AML-193 (cell line): ENCODE results near the gene ROBO3.

Source experiments
- DNase-seq, 2 experiments: peaks; one replicate each; lab custom pipeline; 2025; lab: John Stamatoyannopoulos, UW

Gene ROBO3

DNA sequence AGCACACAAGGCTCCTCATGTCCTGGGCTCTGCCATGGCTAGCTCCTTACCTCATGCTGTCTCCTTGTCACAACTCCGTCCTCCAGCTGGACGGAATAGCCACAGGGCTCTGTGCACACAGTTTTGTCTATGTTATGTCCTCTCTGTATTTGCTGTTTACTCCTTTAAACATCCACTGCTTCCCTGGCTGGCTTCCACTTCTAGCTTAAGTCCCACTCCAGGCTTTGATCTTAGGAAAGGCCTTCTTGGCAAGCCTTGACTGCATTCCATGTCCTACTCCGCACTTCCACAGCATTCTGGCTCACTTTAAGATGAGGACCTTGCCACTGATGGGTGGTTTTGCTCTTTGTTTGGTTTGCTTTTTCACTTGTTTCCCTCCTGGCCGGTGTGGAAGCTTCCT lies 22.9 kb upstream of the ROBO3 start:
- no peak for DNase-seq

DNA sequence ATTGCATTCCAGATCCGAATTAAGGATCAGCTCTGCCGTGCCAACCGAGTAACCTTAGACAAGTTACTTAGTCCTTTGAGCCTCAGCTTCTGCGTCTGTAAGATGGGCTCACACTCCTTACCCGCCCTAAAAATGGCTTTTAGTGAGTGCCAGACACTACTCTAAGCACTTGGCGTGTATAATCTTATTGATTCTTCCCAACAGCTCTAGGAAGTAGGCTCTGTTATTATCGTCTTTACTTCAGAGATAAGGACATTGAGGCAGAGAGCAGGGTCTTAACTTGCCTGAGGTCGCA lies 21.7 kb upstream of the ROBO3 start:
- DNase-seq, result no peak

DNA sequence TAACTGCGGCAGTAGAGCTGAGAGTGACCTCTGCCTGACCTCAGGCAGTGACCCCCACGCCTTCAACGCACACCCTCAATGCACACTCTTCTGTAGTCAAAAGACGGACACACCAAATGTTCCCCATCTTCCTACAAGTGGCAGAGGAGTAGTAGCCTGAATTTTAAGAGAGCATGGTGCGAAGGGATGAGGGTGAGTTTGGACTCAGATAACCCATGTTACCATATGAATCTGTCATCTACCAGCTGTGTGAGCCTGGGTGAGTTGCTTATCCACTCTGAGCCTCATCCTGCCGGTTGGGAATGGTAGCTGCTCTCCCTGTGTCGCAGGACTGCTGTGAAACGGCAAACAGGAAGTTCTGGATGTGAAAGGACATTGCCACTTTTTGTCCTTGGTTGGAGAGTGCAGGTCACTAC lies 20.6 kb upstream of the ROBO3 start:
- DNase-seq, result no peak

DNA sequence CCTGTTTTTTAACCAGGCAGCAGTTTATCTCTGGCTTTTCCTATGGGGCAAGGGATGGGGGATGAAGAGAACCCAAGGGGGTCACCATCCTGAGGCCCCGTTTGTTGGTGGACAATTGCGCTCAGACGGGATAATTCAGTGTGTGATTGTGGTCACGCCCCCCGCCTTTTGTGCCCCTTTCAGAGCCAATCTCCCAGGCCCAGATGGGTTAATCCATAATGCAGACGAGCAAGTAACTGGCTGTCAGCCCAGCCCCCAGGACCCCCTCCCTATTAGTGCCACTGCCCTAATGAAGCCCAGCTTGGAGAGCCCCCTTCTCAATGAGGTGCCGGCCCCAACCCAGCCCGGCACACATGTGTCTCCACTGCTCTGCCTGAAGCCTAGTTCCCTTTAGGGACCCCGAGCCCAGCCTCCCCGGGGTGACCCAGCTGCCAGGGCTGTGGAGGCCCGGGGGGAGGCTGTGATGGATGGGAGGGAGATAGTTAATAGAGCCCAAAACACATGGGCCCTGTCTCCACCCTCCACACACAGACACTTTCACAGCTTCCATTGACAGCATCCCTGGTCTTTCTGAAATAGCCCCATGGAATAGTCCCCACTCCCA lies 19.1 kb upstream of the ROBO3 start:
- DNase-seq, result no peak

DNA sequence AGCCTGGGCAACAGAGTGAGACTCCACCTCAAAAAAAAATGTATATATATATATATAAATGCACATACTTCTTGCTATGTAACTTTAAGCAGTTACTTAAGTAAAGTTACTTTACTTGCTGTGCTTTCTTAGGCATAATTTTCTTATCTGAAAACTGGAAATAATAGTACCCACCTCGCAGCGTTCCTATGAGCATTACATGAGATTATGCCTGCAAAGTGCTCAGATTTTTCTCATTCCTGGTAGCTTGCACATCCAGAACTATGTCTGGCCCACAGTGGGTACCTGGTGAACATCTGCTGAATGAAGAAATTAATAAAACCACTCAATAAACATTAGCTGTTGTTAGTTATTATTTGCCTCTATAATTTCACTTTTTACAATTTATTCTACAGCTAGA lies 6.1 kb upstream of the ROBO3 start:
- no peak for DNase-seq

DNA sequence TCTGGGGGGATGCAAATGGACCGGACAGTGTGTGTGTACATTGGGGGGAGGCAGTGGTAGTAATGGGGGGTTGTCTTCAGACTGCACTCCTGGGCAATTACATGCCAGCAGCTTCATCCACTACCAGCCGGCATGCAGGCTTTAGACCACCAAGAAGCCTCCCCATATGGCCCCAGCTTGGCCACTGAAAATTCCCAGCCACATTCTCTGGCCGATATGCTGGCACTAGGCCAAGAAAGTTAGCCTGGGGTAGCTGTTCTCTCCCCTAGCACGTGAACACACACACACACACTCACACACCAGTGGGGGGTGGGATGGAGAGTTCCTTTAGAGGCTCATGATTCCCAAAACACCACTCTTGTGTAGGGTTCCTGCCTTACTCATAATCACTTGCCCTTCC lies 3.6 kb upstream of the ROBO3 start:
- no peak for DNase-seq

DNA sequence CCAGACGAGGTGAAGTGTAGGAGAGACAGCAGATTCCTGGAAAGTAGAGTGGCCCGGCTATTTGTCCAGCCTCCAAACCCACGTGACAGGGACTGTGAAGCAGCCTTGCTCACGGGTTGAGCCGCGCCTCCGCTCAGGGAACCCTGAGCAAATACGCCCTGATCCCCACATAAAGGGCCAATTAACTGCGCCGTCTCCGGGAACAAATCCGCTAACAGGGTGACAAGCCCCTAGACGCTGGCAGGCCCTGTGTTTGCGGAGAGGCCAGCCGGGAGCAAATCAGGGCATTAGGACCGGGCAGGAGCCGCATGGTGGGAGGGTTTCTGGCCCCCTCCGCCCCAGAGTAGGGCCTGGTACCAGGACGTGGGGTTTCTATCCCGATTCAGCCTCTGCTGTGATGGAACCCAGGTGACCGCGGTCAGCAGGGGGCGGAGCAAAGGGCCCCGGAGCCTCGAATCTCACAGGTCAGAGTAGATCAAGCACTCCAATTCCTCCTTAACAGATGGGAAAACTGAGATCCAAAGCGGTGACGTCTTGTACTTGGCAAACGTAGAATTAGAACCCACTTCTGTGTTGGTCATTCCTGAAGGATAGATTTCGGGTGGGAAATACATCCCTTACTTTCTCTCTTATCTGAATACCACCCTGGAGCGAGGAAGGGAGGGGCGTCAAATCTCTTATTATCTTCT lies 2.0 kb upstream of the ROBO3 start:
- no peak for DNase-seq

DNA sequence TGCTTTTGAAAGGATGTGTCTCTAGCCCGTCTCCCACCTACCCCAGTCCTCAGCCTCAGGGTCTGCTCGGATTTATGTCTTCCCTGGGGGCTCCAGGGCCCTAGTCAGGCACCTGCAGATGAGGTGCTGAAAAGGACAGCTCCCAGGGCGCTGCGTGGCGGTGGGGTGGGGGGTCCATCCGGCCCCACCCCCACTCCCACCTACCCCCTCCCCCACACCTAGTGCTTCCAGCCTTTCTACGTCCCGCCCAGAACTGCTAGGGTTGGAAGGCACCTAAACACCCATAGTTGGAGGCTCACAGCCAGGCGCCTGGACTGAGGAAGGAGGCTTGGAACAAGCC lies 1.4 kb upstream of the ROBO3 start:
- DNase-seq, result no peak

DNA sequence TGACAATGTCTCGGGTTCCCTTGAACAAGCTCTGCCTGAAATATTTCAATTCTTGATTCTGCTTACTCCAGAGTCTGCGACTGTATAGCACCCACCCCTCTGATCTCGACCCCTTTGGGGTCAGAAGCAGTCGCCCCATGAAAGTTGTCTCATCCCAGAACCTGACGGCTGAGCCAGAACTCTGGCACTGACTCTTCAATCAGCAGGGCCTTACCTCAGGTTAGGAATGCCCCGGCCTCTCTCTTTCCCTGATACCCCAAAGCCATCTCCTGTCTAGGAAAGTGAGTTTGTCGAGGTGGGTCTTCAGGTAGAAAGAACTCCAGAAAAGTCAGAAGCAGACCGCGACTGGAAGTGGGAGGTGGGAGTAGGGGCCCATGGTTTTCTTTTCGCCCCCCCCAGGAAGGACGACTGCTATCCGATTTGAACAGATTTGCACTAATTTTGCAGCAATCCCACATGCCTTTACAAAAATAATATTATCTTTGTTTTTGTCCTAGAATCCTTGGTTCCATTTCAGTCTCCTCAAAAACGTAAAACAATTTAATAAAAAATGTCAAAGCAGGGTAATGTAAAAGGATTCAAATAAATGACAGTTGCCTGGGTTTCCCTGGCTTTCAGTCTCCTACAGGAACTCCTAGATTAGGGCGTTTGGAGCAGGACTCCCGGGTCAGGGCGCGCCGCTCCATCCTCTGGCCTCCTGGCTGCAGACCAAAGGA lies 898 bp upstream of the ROBO3 start:
- no peak for DNase-seq

DNA sequence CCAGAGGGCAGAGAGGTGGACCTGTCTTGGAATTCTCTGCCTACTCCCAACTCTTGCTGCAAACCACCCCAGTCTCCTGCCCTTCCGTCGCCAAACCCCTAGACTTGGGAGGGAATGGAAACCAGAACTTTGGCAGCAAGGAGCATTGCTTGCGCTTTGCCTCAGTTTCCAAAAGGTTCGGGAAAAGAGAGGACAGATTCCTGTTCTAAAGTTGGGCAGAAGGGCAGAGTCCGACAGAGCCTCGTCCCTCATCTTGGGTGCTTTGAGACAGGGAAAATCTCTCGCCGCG lies 396 bp upstream of the ROBO3 start:
- no peak for DNase-seq

DNA sequence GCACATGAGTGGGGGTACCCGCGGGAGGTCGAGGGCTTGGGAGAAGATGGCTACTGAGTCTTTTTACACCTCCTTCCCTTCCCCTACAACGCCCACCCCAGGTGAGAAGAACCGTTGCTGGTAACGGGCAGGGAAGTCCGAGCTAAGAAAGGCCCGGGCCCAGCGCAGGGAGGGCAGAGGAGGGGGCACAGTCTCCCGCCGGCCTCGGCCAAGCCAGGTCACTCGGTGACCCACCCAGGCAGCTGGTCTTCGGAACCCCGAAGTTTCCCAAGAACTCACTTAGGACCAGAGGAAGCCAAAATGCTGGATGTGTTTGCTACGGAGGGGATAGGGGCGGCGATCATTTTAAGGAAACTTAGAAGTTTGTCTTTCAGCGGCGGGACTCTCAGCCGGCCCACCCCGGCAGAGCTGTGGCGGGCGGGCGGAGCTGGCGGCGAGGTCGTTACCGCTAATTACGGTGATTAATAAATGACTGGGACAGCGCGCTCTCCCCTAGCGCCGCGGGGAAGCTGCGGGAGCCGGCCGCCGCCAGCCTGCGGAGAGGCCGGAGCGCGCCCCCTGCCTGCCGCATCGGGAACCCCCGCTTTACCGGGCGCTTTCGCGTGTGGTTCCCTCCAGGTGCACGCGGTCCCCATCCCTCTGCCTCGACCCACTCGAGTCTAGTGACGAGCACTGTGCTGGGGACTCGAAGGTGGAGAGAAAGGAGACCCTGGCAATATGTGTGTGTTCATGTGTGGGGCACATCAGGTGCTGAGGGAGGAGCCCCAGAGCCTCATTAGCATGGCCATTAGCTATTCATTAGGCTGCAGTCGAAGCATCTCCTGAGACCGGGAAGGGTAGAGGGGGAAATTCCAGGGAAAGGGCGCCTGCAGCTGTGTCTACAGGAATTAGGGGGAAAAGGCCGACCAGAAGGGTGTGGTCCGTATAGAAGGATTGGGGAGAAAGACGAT lies 945 bp downstream of the ROBO3 start:
- DNase-seq, result no peak

DNA sequence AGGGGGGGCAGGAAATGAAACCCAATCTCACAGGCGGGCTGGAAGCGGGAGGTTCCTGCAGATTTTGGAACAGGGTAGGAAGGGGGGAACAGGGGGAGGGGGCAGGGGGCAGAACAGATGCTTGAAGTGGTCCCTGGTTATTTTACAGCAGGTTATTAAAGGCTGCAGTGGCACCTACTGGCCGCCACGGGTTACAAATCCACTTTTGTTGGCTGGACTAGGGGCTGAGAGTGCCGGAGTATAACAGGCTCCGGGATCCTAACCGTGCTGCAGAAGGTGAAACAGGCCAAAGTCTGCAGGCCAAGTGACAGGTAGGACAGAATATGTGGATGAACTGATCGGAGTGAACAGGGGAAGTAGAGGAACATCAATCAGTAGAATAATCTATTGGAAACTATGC lies 2.5 kb downstream of the ROBO3 start:
- DNase-seq, result peak; percentile 4 to 8

DNA sequence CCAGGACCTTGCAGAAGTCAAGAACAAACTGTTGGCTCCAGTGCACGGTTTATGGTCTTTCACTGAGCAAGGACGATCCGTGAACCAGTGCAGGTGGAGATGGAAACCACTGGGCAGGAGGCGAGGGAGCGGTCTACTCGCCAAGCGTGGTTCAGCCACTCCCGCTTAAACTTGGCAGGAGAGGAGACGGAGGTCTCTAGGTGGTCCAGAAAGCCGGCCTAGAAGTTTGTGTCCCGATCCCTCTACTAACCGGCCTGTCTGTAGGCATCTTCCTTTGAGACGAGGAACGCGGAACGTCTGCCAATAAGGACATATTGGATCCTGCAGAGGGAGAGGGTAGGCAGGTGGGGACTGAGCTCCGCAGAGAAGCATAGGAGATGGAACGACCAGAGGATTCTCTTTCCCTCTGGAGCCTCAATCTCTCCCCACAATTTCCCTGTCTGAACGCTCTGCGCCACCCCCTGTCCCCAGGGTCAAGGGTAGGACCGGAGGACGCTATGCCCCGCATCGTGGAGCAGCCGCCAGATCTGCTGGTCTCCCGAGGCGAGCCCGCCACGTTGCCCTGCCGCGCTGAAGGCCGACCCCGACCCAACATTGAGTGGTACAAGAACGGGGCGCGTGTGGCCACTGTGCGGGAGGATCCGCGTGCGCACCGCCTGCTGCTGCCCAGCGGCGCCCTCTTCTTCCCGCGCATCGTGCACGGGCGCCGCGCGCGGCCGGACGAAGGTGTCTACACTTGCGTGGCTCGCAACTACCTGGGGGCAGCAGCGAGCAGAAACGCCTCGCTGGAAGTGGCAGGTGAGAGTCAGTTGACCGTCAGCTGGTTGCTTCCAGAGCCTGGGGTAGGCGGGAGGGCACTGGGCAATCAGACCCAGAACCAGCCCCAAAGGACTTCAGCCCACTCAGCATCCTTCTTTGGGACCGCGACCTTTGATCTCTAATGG lies 3.4 kb downstream of the ROBO3 start:
- no peak for DNase-seq

DNA sequence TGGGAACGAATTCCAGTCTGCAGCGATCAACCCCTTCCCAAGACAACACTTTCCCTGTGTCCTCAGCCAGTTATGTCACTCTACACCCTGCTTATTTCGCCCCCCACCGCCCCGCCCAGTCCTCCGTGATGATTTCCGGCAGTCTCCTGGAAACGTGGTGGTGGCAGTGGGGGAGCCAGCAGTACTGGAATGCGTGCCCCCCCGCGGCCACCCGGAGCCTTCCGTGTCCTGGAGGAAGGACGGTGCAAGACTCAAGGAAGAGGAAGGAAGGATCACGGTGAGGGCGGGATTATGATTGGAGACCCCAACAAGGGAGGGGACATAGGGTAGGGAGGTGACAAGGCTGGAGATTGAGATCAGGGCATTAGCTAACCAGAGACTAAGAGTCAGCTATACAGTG lies 4.1 kb downstream of the ROBO3 start:
- no peak for DNase-seq

DNA sequence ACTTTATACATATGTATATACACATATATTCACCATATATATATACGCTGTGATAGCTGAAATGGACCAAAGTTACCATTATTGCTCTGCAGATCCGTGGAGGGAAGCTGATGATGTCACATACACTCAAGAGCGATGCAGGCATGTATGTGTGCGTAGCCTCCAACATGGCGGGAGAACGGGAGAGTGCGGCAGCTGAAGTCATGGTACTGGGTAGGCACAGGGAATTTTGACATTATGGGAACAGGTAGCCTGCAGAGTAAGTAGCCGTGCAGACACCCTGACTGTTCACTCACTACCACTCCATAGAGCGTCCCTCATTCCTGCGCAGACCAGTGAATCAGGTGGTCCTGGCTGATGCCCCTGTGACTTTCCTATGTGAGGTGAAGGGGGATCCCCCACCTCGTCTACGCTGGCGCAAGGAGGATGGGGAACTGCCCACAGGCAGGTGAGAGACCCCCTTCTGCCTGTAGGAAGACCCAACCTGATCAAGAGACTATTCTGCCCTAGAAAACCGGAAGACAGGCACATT lies 4.7 kb downstream of the ROBO3 start:
- no peak for DNase-seq

DNA sequence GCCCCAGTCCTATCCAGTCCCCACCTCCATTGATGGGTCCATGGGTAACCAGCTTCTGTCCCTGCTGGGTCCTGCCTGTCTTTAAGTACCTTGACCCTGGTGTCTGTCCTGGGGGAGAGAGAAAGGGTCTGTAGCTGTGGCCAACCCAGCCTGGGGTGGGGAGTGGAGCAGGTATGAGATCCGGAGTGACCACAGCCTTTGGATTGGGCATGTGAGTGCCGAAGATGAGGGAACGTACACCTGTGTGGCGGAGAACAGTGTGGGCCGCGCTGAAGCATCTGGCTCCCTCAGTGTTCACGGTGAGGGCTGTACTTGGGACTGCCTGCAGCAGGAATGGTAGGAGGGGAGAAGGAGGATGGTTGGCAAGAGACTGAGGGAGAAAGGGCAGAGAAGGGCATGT lies 5.2 kb downstream of the ROBO3 start:
- DNase-seq, result no peak

DNA sequence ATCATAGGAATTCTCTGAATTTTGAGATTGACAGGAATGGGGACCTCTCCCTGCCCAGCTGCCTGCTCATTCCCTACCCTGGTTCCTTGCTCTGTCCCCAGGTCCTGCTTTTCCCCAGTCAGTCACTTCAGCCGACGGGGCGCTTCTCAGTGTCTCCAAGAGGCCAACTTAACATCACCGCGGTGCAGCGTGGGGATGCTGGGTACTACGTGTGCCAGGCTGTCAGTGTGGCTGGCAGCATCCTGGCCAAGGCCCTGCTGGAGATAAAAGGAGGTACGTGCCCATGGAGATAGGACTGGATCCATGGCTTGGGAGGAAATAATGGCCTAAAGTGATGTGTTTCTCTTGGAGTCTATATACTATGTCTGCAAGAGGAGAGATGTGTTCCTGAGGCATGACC lies 7.0 kb downstream of the ROBO3 start:
- no peak for DNase-seq

DNA sequence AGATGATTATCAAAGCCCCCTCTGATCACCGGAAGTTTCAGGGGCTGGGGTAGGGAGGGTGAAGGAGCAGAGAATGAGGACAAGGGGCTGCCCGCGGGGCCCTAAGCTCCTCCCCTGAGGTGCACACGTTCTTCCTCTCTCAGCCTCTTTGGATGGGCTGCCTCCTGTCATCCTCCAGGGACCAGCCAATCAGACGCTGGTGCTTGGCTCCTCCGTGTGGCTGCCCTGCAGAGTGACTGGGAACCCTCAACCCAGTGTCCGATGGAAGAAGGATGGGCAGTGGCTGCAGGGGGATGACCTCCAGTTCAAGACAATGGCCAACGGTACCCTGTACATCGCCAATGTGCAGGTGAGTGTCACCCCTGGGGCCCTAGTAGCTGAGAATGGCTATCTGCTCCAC lies 7.5 kb downstream of the ROBO3 start:
- no peak for DNase-seq

DNA sequence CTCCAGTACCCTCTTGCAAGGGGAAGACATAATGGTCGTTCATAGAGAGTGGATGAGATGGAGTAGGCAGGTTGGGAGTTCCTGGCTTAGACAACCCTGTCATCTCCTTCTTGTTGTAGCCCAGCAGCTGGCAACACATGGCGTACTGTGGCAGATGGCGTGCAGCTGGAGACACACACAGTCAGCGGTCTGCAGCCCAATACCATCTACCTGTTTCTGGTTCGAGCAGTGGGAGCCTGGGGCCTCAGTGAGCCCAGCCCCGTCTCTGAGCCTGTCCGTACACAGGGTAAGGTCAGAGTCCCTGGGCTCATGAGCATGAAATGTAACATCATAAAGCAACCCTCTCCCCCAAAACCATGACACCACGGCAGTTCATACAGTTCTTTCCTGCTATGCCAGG lies 8.7 kb downstream of the ROBO3 start:
- no peak for DNase-seq

DNA sequence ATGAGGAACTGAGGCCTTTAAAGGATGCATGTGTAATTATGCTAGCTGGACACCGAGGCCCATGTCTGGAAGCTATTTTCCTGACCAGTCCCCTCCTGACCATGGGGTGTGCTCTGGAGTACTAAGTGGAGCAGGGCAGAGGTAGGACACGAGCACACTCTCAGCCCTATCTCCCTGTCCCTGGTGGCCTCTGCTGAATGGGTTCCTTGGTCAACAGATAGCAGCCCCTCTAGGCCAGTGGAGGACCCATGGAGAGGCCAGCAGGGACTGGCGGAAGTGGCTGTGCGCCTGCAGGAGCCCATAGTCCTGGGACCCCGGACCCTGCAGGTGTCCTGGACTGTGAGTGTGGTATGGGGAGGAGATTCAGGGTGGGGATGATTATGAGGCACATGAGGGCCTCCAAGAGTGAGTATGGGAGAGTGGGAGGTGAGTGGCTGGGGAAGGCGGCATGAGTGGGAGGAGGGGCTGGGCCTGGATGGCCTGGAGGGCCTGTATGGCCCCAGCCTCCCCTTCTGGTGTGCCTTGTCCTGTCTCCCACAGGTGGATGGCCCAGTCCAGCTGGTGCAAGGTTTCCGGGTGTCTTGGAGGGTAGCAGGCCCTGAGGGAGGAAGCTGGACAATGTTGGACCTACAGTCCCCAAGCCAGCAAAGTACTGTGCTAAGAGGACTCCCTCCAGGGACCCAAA lies 9.5 kb downstream of the ROBO3 start:
- DNase-seq, result no peak

DNA sequence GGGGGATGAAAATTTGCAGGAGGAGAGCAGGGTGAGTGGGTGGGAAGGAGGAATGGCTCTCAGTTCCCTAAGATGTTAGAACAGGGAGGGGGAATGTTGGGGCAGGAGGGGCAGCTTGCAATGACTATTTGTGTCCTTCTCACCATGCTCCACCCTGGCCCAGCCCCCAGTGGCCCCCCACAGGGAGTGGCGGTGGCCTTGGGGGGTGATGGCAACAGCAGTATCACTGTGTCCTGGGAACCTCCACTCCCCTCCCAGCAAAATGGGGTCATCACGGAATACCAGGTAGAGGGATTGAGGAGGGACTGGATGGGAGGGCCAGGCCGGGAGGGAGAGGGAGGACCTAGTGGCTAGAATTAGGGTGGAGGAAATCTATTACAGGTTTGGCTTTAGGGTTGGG lies 10.2 kb downstream of the ROBO3 start:
- no peak for DNase-seq
